ENCODE data around the gene SMPD3. TPM values are rescaled to one million over a fixed set of nuclear protein-coding genes. Genes with fewer than 3 reads are reported as not detected.

Gene SMPD3
- total RNA-seq, 1 experiment from 2014 or later: 0.77 TPM

DNA sequence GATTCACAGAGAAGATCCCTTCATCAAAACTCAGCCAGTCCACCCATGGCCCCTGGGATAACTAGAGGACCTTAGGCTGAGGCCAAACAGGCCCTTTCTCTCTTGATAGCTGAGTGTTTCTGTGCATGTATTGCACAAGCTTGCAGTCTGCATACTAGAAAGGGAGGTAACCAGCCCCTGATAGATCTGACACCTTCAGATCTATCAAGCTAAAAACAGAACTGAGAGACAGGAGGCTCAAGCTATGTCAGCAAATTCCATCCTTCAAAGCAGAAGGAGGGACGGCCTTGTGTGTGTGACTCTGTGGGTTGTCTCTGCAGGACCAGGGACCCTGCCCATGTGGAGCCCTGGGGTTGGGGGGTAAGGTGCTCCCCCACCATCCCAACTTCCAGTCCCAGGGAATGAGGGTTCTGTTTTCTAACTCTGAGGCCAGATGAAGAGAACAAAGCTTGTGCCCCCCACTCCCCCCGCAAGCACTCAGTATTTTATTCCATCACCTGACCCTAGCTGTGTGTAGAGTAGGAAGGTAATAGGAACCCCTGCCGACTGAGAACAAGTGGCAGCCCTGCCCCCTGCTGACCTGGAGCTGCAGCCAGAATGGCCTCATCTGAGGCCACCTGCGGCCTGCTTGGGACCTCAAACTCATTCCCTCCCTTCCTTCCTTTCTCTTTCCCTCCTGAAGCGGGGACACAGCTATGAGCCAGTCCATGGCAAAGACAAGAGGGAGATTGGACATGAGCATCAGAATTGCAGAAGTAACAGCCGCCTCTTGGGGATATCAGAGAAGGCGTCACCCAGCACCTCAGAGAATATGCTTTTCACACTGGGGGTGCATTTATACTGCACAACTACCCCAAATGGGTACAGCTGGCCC is 63.8 kb downstream of the SMPD3 start:
- Histone ChIP-seq H3K4me3 (ENCODE audit: low read depth in 2 of 2, low read length in 2 of 2) (no peak overlapping the region), H3K4me1 (ENCODE audit: control insufficient read depth, insufficient read depth, low read length) (no peaks in the 10 kb centered on the region), H3K36me3 (ENCODE audit: control insufficient read depth, insufficient read depth, low read length) (no peaks in the 10 kb centered on the region), H3K27me3 (ENCODE audit: control insufficient read depth, insufficient read depth, low read length) (no peaks in the 10 kb centered on the region), H3K9me3 (ENCODE audit: control insufficient read depth, insufficient read depth, low read depth, low read length) (no peaks in the 10 kb centered on the region), H3K27ac (ENCODE audit: low read length) (no peak overlapping the region)
- no TSS peak for BruUV-seq (replicated peaks)
- intact Hi-C loops (cut with micrococcal nuclease; ENCODE audit: unreplicated experiment) (no loop called here), in situ Hi-C loops (cut with HindIII; ENCODE audit: low pct_unique_long_range_greater_than_20kb, low sequenced_read_pairs) (no loop called here)
- TF ChIP-seq SIN3A (IDR thresholded peaks at IDR 0.05; ENCODE audit: borderline replicate concordance, insufficient read depth, low read depth, low read length) (no peak), POLR2AphosphoS5 (IDR thresholded peaks at IDR 0.05; ENCODE audit: low read depth, low read length) (no peak), TCF7L2 (IDR thresholded peaks at IDR 0.05; ENCODE audit: low read depth, low read length) (no peak)
- TF ChIP-seq, protein P1, sequence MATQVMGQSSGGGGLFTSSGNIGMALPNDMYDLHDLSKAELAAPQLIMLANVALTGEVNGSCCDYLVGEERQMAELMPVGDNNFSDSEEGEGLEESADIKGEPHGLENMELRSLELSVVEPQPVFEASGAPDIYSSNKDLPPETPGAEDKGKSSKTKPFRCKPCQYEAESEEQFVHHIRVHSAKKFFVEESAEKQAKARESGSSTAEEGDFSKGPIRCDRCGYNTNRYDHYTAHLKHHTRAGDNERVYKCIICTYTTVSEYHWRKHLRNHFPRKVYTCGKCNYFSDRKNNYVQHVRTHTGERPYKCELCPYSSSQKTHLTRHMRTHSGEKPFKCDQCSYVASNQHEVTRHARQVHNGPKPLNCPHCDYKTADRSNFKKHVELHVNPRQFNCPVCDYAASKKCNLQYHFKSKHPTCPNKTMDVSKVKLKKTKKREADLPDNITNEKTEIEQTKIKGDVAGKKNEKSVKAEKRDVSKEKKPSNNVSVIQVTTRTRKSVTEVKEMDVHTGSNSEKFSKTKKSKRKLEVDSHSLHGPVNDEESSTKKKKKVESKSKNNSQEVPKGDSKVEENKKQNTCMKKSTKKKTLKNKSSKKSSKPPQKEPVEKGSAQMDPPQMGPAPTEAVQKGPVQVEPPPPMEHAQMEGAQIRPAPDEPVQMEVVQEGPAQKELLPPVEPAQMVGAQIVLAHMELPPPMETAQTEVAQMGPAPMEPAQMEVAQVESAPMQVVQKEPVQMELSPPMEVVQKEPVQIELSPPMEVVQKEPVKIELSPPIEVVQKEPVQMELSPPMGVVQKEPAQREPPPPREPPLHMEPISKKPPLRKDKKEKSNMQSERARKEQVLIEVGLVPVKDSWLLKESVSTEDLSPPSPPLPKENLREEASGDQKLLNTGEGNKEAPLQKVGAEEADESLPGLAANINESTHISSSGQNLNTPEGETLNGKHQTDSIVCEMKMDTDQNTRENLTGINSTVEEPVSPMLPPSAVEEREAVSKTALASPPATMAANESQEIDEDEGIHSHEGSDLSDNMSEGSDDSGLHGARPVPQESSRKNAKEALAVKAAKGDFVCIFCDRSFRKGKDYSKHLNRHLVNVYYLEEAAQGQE (IDR thresholded peaks at IDR 0.05; ENCODE audit: insufficient read depth in 1 of 2, low read depth in 2 of 2, low read length in 1 of 2): no peak
- TF ChIP-seq, protein P2, sequence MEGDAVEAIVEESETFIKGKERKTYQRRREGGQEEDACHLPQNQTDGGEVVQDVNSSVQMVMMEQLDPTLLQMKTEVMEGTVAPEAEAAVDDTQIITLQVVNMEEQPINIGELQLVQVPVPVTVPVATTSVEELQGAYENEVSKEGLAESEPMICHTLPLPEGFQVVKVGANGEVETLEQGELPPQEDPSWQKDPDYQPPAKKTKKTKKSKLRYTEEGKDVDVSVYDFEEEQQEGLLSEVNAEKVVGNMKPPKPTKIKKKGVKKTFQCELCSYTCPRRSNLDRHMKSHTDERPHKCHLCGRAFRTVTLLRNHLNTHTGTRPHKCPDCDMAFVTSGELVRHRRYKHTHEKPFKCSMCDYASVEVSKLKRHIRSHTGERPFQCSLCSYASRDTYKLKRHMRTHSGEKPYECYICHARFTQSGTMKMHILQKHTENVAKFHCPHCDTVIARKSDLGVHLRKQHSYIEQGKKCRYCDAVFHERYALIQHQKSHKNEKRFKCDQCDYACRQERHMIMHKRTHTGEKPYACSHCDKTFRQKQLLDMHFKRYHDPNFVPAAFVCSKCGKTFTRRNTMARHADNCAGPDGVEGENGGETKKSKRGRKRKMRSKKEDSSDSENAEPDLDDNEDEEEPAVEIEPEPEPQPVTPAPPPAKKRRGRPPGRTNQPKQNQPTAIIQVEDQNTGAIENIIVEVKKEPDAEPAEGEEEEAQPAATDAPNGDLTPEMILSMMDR (IDR thresholded peaks at IDR 0.05): no peak
- DNase-seq (ENCODE audit: low read depth, low spot score) (no peak), ATAC-seq (no peak)
- ChIA-PET POLR2A (no interaction called here), CTCF (no interaction called here)

DNA sequence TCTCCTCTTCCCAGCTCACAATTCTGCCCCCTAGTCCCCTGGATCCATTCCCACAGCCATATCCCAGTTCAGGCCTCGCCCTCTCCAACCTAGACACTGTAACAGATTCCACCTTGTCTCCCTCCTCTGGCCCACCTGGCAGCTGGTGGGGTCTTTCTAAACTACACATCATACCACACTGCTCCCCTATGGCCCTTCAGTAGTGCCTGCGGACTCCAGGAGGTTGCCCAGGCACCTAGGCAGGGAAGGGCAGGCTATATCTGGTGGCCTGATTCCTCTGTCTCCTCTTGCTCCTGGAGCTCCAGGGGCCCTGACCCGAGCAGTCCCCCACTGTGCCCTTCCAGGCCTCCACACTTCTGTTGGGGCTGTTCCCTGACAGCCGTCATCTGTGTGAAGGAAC is 64.5 kb downstream of the SMPD3 start:
- Histone ChIP-seq H3K27ac (ENCODE audit: low read length) (no peak overlapping the region), H3K27me3 (ENCODE audit: control insufficient read depth, insufficient read depth, low read length) (no peaks in the 10 kb centered on the region), H3K4me1 (ENCODE audit: control insufficient read depth, insufficient read depth, low read length) (no peaks in the 10 kb centered on the region), H3K36me3 (ENCODE audit: control insufficient read depth, insufficient read depth, low read length) (no peaks in the 10 kb centered on the region), H3K9me3 (ENCODE audit: control insufficient read depth, insufficient read depth, low read depth, low read length) (no peaks in the 10 kb centered on the region), H3K4me3 (ENCODE audit: low read depth in 2 of 2, low read length in 2 of 2) (no peak overlapping the region)
- no peak for ATAC-seq
- intact Hi-C loops (cut with micrococcal nuclease; ENCODE audit: unreplicated experiment) (no loop called here), in situ Hi-C loops (cut with HindIII; ENCODE audit: low pct_unique_long_range_greater_than_20kb, low sequenced_read_pairs) (no loop called here)
- ChIA-PET CTCF (no interaction called here), POLR2A (no interaction called here)
- no peak for DNase-seq (ENCODE audit: low read depth, low spot score)
- BruUV-seq (replicated peaks): no TSS peak
- TF ChIP-seq, protein P1 (IDR thresholded peaks at IDR 0.05; ENCODE audit: insufficient read depth in 1 of 2, low read depth in 2 of 2, low read length in 1 of 2): no peak
- no peak for TF ChIP-seq POLR2AphosphoS5 (IDR thresholded peaks at IDR 0.05; ENCODE audit: low read depth, low read length)
- no peak for TF ChIP-seq TCF7L2 (IDR thresholded peaks at IDR 0.05; ENCODE audit: low read depth, low read length)
- TF ChIP-seq, protein P2 (IDR thresholded peaks at IDR 0.05): no peak
- no peak for TF ChIP-seq SIN3A (IDR thresholded peaks at IDR 0.05; ENCODE audit: borderline replicate concordance, insufficient read depth, low read depth, low read length)
